Measurements from ENCODE around the gene UQCRC1. TPM values are rescaled to one million over a fixed set of nuclear protein-coding genes. Genes with fewer than 3 reads are reported as not detected.

UQCRC1 gene
- total RNA-seq, 1 experiment from 2014 or later = 278 TPM

DNA sequence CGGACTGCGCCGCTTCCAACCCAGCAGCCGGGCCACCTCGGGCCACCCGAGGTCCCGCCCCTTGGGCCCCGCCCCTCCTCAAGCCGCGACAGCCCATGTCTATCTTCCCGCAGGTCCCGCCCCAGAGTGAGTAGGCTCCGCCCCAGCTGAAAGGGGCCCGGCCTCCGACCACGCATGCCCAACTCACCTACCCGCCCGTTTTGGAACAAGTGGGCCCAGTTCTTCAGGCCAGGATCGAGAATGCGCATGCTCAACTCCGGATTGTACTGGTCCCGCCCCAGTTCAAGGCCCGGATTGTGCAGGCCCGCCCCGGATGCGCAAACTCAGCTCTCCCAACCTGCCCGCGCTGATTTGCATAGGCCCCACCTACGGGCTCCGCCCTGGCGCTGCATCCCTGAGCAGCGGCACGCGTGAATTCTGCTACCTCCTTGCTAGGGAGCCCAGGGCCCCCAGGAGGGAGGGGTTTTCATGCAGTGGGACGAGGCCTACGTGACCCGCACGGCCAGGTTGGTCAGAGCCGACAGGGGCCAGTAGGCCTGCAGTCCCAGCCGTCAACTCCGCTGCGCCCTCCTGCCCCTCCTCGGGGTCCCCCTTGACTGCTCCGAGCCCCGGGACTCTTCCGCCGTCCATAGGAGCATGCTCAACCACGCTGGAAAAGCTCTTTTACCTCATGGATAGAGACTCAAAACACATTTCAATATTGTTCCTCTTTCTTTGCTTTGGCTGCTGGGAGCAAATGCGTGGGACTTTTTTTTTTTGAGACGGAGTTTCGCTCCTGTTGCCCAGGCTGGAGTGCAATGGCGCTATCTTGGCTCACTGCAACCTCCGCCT is 52.4 kb downstream of the UQCRC1 start, which contains the start of gene PFKFB4:
TSS of gene PFKFB4 (minus strand) at position 8 of the 831 bp plus-strand sequence. CDS start 26 bp downstream, outside the sequence.
- Mint-ChIP-seq H3K9me3 (ENCODE audit: unreplicated experiment) (no peaks in the 10 kb centered on the region), H3K4me3 (ENCODE audit: unreplicated experiment) (peak within 1 kb of the TSS; percentile 81), H3K4me1 (ENCODE audit: low read depth, unreplicated experiment) (peaks cover 21% of the 10 kb centered on the region), H3K27ac (ENCODE audit: unreplicated experiment) (peak within 1 kb of the TSS; percentile 63), H3K27me3 (ENCODE audit: insufficient read depth, unreplicated experiment) (no peaks in the 10 kb centered on the region), H3K36me3 (ENCODE audit: insufficient read depth, unreplicated experiment) (peaks cover 8% of the 10 kb centered on the region)
- Histone ChIP-seq H3K27me3 (replicated peaks; ENCODE audit: control insufficient read depth, insufficient read depth, low read length) (no peaks in the 10 kb centered on the region), H3K4me3 (ENCODE audit: low read depth, low read length) (peak within 1 kb of the TSS; percentile 62), H3K4me1 (peaks cover 28% of the 10 kb centered on the region), H3K9me3 (no peaks in the 10 kb centered on the region), H3K36me3 (ENCODE audit: control insufficient read depth, insufficient read depth, low read length) (no peaks in the 10 kb centered on the region)
- peak; percentile 99 for DNase-seq
- POLR2A ChIA-PET = interaction anchor here (0.6 to 1.5 kb wide), 7 partner anchors 78 to 473 kb away, joined by 4 to 9 read pairs (median 5); partner anchors contain the start of genes ATRIP, CCDC51, CELSR3 and SLC26A6
- BruUV-seq (replicated peaks) = no TSS peak
- CTCF ChIA-PET = interaction anchor here (0.6 to 2.3 kb wide), 12 partner anchors 8 to 371 kb away, joined by 3 to 23 read pairs (median 4); partner anchors contain the start of genes ARIH2, ATRIP, CCDC51 and CDC25A
- intact Hi-C loops (cut with micrococcal nuclease; ENCODE audit: unreplicated experiment) = loop anchor here (2.0 to 5.0 kb wide), 4 partner anchors 52 to 370 kb away; partner anchors contain the start of genes ATRIP, CDC25A, CELSR3 and UQCRC1
- TF ChIP-seq, protein P1, sequence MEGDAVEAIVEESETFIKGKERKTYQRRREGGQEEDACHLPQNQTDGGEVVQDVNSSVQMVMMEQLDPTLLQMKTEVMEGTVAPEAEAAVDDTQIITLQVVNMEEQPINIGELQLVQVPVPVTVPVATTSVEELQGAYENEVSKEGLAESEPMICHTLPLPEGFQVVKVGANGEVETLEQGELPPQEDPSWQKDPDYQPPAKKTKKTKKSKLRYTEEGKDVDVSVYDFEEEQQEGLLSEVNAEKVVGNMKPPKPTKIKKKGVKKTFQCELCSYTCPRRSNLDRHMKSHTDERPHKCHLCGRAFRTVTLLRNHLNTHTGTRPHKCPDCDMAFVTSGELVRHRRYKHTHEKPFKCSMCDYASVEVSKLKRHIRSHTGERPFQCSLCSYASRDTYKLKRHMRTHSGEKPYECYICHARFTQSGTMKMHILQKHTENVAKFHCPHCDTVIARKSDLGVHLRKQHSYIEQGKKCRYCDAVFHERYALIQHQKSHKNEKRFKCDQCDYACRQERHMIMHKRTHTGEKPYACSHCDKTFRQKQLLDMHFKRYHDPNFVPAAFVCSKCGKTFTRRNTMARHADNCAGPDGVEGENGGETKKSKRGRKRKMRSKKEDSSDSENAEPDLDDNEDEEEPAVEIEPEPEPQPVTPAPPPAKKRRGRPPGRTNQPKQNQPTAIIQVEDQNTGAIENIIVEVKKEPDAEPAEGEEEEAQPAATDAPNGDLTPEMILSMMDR (IDR thresholded peaks at IDR 0.05; ENCODE audit: insufficient read depth in 1 of 2, low read depth in 1 of 2, low read length in 1 of 2, severe bottlenecking in 1 of 2, unreplicated experiment in 1 of 2) = no peak

DNA sequence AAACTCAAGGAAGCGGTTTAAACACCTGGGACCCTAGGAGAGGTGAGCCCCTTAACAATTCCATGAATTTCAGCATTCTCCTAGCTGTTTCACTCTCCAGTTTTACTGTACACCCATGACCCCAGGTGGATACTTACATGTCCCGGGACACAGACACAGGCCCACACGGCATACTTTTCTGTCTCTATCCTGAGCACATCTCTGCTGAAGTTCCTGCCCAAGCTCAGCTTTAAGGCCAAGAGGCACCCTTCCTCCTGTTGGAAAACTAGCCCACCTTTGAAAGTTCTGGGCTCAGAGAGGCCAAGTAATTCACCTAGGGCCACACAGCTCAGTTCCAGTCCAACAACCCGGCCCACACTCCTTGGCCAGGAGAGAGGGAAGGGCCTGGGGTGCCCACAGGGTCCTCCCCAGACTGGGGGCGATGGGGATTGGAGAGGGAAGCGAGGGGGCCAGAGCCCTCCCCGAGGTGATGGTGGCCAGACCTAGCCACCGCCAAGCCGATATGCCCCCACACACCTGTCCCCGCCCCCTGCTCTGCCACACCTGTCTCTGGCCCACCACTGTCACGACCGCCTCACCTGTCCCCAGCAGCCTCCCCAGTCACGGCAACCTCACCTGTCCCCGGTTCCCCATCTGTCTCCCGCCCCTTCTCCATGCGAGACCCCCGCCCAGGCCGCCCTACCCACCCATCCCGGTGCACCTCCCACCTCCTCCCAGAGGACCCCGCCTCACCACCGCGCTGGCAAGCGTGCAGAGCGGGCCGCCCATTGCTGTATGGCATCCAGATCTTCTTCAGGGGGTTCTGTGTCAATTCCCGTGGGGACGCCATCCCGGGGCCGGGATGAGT is 53.3 kb downstream of the UQCRC1 start:
- H3K9me3 Mint-ChIP-seq (ENCODE audit: unreplicated experiment) = no peaks in the 10 kb centered on the region
- peak overlapping the region; percentile 62 for H3K4me3 ChIP-seq (ENCODE audit: low read depth, low read length)
- peaks cover 22% of the 10 kb centered on the region for H3K4me1 Mint-ChIP-seq (ENCODE audit: low read depth, unreplicated experiment)
- no peaks in the 10 kb centered on the region for H3K36me3 ChIP-seq (ENCODE audit: control insufficient read depth, insufficient read depth, low read length)
- H3K36me3 Mint-ChIP-seq (ENCODE audit: insufficient read depth, unreplicated experiment) = peaks cover 8% of the 10 kb centered on the region
- intact Hi-C loops (cut with micrococcal nuclease; ENCODE audit: unreplicated experiment) = loop anchor here (2.0 to 5.0 kb wide), 4 partner anchors 53 to 369 kb away; partner anchors contain the start of genes ATRIP, CDC25A, CELSR3 and UQCRC1
- no peak overlapping the region for H3K27ac Mint-ChIP-seq (ENCODE audit: unreplicated experiment)
- H3K9me3 ChIP-seq = no peaks in the 10 kb centered on the region
- no peaks in the 10 kb centered on the region for H3K27me3 Mint-ChIP-seq (ENCODE audit: insufficient read depth, unreplicated experiment)
- peak in 1 of 2 experiments; percentile 15 for DNase-seq
- H3K4me1 ChIP-seq = peaks cover 32% of the 10 kb centered on the region
- ChIA-PET POLR2A (interaction anchor here (0.6 to 1.5 kb wide), 6 partner anchors 83 to 472 kb away, joined by 4 to 9 read pairs (median 5); partner anchors contain the start of genes ATRIP, CCDC51 and CELSR3), CTCF (interaction anchor here (0.6 to 2.3 kb wide), 11 partner anchors 7 to 371 kb away, joined by 3 to 23 read pairs (median 4); partner anchors contain the start of genes ARIH2, ATRIP, CCDC51 and CDC25A)
- peak overlapping the region; percentile 81 for H3K4me3 Mint-ChIP-seq (ENCODE audit: unreplicated experiment)
- TF ChIP-seq, protein P1 (IDR thresholded peaks at IDR 0.05; ENCODE audit: insufficient read depth in 1 of 2, low read depth in 1 of 2, low read length in 1 of 2, severe bottlenecking in 1 of 2, unreplicated experiment in 1 of 2) = no peak
- BruUV-seq (replicated peaks) = no TSS peak
- H3K27me3 ChIP-seq (replicated peaks; ENCODE audit: control insufficient read depth, insufficient read depth, low read length) = no peaks in the 10 kb centered on the region

Measured in Caco-2 (cell line).